C4-2B (cell line): ENCODE measurements around the gene INAFM2.
A peak's percentile ranks its signal among the peaks of the same experiment; 100 is the strongest.

Source experiments
- H3K27ac ChIP-seq: fragments of 450-650 bp; 2 replicates; pipeline ENCODE4 v1.5.1; 2017
- ZFX ChIP-seq: fragments of 450-650 bp; IDR thresholded peaks from 2 replicates; pipeline ENCODE4 v1.6.1; 2017
- TF ChIP-seq, protein P1 (sequence below): fragments of 450-650 bp; conservative IDR thresholded peaks from 2 replicates; pipeline ENCODE4 v1.5.1; 2017; ENCODE audit warnings: mild to moderate bottlenecking

INAFM2 gene

DNA sequence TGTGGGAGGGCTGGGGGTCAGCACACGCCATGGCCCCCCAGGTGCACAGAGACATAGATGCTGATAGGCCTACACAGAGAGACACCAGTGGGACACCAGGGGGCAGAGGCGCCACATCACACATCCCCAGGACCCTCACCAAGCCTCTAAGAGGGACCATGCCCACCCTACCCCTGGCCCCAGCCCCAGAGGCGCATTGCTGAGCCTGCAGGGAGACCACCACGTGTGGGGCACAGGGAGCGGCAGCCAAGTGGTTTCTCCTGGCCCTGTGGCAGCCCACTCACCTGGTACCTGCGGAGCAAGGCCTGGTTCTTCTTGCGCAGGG lies 16.1 kb downstream of the INAFM2 start:
- peak overlapping the region; percentile 87 for H3K27ac ChIP-seq
- no peak for TF ChIP-seq ZFX
- TF ChIP-seq, protein P1, sequence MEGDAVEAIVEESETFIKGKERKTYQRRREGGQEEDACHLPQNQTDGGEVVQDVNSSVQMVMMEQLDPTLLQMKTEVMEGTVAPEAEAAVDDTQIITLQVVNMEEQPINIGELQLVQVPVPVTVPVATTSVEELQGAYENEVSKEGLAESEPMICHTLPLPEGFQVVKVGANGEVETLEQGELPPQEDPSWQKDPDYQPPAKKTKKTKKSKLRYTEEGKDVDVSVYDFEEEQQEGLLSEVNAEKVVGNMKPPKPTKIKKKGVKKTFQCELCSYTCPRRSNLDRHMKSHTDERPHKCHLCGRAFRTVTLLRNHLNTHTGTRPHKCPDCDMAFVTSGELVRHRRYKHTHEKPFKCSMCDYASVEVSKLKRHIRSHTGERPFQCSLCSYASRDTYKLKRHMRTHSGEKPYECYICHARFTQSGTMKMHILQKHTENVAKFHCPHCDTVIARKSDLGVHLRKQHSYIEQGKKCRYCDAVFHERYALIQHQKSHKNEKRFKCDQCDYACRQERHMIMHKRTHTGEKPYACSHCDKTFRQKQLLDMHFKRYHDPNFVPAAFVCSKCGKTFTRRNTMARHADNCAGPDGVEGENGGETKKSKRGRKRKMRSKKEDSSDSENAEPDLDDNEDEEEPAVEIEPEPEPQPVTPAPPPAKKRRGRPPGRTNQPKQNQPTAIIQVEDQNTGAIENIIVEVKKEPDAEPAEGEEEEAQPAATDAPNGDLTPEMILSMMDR = peak; percentile 11

DNA sequence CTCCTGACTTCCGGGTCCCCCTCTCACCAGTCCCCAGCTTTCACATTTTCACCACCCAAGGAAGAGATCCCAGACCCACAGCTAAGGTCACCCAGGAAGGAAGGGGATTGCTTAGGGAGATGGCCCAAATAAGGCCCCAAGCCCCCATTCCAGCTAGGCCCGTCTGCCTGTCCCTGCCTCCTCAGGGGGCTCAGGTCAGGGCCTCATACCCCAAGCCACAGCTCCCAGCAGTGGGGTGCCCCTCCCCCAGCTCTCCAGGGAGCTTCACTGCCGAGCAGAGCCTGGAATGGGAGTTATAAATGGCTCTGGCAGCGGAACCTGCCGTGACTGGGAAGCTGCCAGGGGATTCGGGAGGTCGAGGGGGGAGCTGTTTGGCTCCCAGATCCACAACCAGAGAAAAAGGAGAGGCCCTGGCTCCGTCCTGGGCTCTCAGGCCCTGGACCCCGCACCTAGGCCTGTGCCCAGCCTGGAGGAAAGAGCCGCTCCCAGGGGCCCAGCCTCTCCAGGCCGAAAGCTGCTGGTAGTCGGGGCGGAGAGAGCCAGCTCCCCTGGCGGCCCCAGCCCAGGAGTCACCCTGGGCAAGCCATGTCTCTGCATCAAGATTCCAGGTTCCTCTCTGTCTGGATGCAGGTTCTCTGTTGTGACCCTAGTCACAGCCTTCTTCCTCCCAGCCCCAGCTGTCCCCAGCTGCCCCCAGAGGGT lies 16.7 kb downstream of the INAFM2 start:
- TF ChIP-seq ZFX = peak; percentile 84; the same call in 1 of the 2 replicates
- TF ChIP-seq, protein P1 = no peak
- H3K27ac ChIP-seq = peak overlapping the region; percentile 87

DNA sequence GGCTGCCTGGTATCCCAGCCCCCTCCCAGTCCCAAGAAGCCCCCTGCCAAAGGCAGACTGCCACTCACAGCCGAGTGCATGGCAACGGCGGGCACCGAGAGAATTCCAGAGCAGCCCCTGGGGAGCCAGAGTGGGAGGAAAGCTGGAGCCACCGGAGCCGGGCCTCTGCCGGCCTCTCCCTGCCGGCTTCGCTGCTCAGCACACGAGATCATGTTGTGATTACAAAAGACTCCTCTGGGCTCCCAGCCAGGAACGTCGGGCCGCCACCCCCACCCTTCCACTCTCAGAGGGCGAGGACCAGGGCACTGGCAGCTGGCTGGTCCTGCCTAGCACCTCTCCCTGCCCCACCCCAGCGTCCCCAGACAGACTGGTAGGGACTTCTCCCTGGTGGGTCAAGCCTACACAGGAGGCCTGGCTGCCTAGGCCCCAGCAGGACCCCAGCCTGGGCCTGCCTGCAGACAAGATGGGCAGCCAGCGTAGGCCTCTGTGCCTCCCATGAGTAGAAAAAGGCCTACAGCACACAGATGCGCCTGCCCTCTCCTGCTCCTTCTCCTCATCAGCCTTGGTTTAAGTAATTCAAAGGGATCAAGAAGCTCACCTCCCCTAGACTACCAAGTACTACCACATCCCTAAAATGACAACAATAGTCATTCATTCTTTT lies 17.4 kb downstream of the INAFM2 start, which contains the start of gene CCDC9B:
TSS of gene CCDC9B (minus strand) at position 200 of the 661 bp plus-strand sequence. CDS start at position 80, 120 bp downstream.
- 0 out of 2 replicates have a peak, but pooled peaks have one; percentile 44 for TF ChIP-seq ZFX
- TF ChIP-seq, protein P1 = 0 out of 2 replicates have a peak, but pooled peaks have one; percentile 1
- H3K27ac ChIP-seq = peak within 1 kb of the TSS; percentile 87

DNA sequence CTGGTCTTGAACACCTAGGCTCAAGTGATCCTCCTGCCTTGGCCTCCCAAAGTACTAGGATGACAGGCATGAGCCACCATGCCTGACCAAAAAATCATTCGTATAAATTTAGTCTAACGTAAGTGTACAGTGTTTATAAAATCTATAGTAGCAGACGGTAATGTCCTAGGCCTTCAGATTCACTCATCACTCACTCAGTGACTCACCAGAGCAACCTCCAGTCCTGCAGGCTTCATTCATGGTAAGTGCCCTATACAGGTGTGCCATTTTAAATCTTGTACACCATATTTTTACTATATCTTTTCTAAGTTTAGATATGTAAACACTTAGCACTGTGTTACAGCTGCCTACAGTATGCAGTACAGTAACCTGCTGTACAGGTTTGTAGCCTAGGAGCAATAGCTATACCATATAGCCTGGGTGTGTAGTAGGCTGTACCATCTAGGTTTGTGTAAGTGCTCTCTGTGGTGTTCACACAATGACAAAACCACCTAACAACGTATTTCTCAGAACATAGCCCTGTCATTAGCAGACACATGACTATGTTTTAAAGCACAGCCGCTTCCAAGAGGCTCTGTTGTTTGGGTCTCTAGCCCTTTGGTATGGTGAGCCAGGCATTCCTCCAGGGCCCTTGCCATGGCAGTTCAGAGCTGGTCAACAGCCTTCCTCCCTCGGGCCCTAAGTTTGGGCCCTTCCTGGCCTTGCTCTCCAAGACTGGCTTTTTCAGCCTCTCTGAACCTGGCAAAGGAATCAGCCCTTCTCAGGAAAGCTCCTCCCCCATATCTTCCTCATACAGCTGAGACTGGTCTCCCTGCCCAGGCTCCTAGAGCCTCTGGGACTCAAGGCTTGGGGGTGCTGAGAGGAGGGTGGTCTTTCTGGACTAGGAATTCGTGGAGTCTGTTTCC lies 19.2 kb downstream of the INAFM2 start:
- TF ChIP-seq, protein P1 = no peak
- TF ChIP-seq ZFX = no peak
- peak overlapping the region; percentile 10; the same call in 1 of the 2 replicates for H3K27ac ChIP-seq

DNA sequence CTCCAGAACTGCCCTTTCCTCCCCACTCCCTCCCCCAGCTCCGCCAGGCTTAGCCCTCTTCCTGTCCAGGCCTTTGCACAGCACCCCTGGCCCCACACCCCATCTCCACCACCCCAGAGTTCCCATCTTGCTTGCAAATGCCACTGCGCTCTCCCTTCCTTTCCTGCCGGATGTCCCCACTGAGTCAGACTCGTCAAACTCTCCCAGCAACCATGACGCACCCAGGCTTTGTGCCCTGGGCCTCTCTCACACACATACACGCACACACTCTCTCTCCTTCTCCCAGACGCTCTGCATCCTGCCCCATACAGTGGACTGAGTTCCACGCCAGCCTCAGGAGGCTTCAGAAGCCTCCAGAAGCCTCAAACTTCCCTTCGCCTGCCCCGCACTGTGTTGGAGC lies 20.0 kb downstream of the INAFM2 start:
- no peak for TF ChIP-seq ZFX
- TF ChIP-seq, protein P1 = no peak
- H3K27ac ChIP-seq = peak overlapping the region; percentile 10; the same call in 1 of the 2 replicates

DNA sequence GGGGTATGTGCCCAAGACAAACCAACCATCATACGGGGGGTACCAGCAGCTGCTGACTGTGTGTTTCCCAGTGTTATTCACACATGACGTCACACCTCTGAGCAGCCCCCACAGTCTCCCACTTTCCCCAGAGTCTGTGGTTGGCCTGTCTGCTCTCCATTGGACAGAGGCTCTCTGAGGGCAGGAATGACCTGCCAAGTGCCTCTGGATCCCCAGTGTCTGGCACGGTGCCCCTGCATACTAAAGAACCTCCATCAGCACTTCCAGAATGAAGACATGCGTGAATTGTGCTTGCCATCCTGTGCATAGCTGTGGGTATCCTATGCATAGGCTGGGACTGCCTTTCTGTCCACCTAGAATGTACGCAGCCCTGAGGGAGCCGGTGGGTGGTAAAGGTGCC lies 20.7 kb downstream of the INAFM2 start:
- TF ChIP-seq, protein P1 = no peak
- TF ChIP-seq ZFX = no peak

More for the DNA sequence above, 20.7 kb downstream of the INAFM2 start:
- H3K27ac ChIP-seq = no peak overlapping the region; the same call in 1 of the 2 replicates
